Measurements from ENCODE around the gene NMT1.
A peak's percentile ranks its signal among the peaks of the same experiment; 100 is the strongest.

NMT1 gene

GRCh38 chr17:45077643-45078042, 16.5 kb downstream of the NMT1 start:
- DNase-seq, result peak; percentile 25 to 86 (median 83)
- ChIA-PET POLR2A (interaction anchor here (0.6 kb wide), 1 partner anchor 31 kb away, joined by 3 read pairs; no protein-coding TSS in a partner anchor), CTCF (interaction anchor here (1.3 to 1.5 kb wide), 2 partner anchors 16 to 21 kb away, joined by 4 to 5 read pairs; partner anchors contain the start of gene NMT1)
- Histone ChIP-seq H3K9me3 (ENCODE audit: control extremely low read depth in 1 of 5, control insufficient read depth in 4 of 5, insufficient read depth in 2 of 5, low read depth in 1 of 5, low read length in 4 of 5) (no peaks in the 10 kb centered on the region), H3K4me3 (ENCODE audit: control insufficient read depth in 1 of 7, extremely low read depth in 1 of 7, insufficient read depth in 4 of 7, low read depth in 2 of 7, low read length in 6 of 7) (peak overlapping the region in 2 of 7 experiments; percentile 1 to 19), H3K36me3 (ENCODE audit: control insufficient read depth in 4 of 4, insufficient read depth in 4 of 4, low read length in 3 of 4) (peaks cover 14 to 53% (median 30%) of the 10 kb centered on the region in 4 experiments), H3K4me1 (ENCODE audit: control extremely low read depth in 1 of 4, control insufficient read depth in 4 of 4, insufficient read depth in 4 of 4, low read length in 3 of 4) (peaks cover 3 to 39% (median 21%) of the 10 kb centered on the region in 4 experiments), H3K27ac (ENCODE audit: insufficient read depth in 1 of 2, low read depth in 1 of 2, low read length in 2 of 2, poor library complexity in 1 of 2, severe bottlenecking in 2 of 2) (peak overlapping the region; percentile 25 to 36), H3K27me3 (replicated peaks in 2 of 5; ENCODE audit: control insufficient read depth in 4 of 5, insufficient read depth in 5 of 5, low read length in 4 of 5) (no peaks in the 10 kb centered on the region)
- 61% methylated on average over 3 of the region's 3 CpGs for WGBS (ENCODE audit: insufficient coverage)

- DNase-seq, result no peak
- Histone ChIP-seq H3K4me1 (ENCODE audit: control extremely low read depth in 1 of 4, control insufficient read depth in 4 of 4, insufficient read depth in 4 of 4, low read length in 3 of 4) (peaks cover 3 to 29% (median 20%) of the 10 kb centered on the region in 4 experiments), H3K4me3 (ENCODE audit: control insufficient read depth in 1 of 7, extremely low read depth in 1 of 7, insufficient read depth in 4 of 7, low read depth in 2 of 7, low read length in 6 of 7) (no peak overlapping the region), H3K9me3 (ENCODE audit: control extremely low read depth in 1 of 5, control insufficient read depth in 4 of 5, insufficient read depth in 2 of 5, low read depth in 1 of 5, low read length in 4 of 5) (no peaks in the 10 kb centered on the region), H3K27ac (ENCODE audit: insufficient read depth in 1 of 2, low read depth in 1 of 2, low read length in 2 of 2, poor library complexity in 1 of 2, severe bottlenecking in 2 of 2) (no peak overlapping the region), H3K36me3 (ENCODE audit: control insufficient read depth in 4 of 4, insufficient read depth in 4 of 4, low read length in 3 of 4) (peaks cover 20 to 51% (median 34%) of the 10 kb centered on the region in 4 experiments), H3K27me3 (replicated peaks in 2 of 5; ENCODE audit: control insufficient read depth in 4 of 5, insufficient read depth in 5 of 5, low read length in 4 of 5) (no peaks in the 10 kb centered on the region)
- ChIA-PET CTCF (no interaction called here), POLR2A (no interaction called here)
- WGBS (ENCODE audit: insufficient coverage), result 98% methylated on average over 4 of the region's 6 CpGs
Measured at GRCh38 chr17:45081047-45081703, 20.1 kb downstream of the NMT1 start.

- Histone ChIP-seq H3K27ac (ENCODE audit: insufficient read depth in 1 of 2, low read depth in 1 of 2, low read length in 2 of 2, poor library complexity in 1 of 2, severe bottlenecking in 2 of 2) (no peak overlapping the region), H3K36me3 (ENCODE audit: control insufficient read depth in 4 of 4, insufficient read depth in 4 of 4, low read length in 3 of 4) (peaks cover 26 to 81% (median 60%) of the 10 kb centered on the region in 4 experiments), H3K4me3 (ENCODE audit: control insufficient read depth in 1 of 7, extremely low read depth in 1 of 7, insufficient read depth in 4 of 7, low read depth in 2 of 7, low read length in 6 of 7) (no peak overlapping the region), H3K27me3 (replicated peaks in 2 of 5; ENCODE audit: control insufficient read depth in 4 of 5, insufficient read depth in 5 of 5, low read length in 4 of 5) (no peaks in the 10 kb centered on the region), H3K4me1 (ENCODE audit: control extremely low read depth in 1 of 4, control insufficient read depth in 4 of 4, insufficient read depth in 4 of 4, low read length in 3 of 4) (peaks cover 0 to 14% (median 0%) of the 10 kb centered on the region in 4 experiments), H3K9me3 (ENCODE audit: control extremely low read depth in 1 of 5, control insufficient read depth in 4 of 5, insufficient read depth in 2 of 5, low read depth in 1 of 5, low read length in 4 of 5) (no peaks in the 10 kb centered on the region)
- no peak for DNase-seq
- POLR2A ChIA-PET, result no interaction called here
- CTCF ChIA-PET, result interaction anchor here (1.5 kb wide), 2 partner anchors 10 to 13 kb away, joined by 4 to 5 read pairs; no protein-coding TSS in a partner anchor
- WGBS (ENCODE audit: insufficient coverage), result 100% methylated on average over 3 of the region's 4 CpGs
Measured at GRCh38 chr17:45086391-45086790, 25.3 kb downstream of the NMT1 start.

- Histone ChIP-seq H3K4me1 (ENCODE audit: control extremely low read depth in 1 of 4, control insufficient read depth in 4 of 4, insufficient read depth in 4 of 4, low read length in 3 of 4) (peaks cover 0 to 14% (median 0%) of the 10 kb centered on the region in 4 experiments), H3K36me3 (ENCODE audit: control insufficient read depth in 4 of 4, insufficient read depth in 4 of 4, low read length in 3 of 4) (peaks cover 22 to 80% (median 58%) of the 10 kb centered on the region in 4 experiments), H3K4me3 (ENCODE audit: control insufficient read depth in 1 of 7, extremely low read depth in 1 of 7, insufficient read depth in 4 of 7, low read depth in 2 of 7, low read length in 6 of 7) (no peak overlapping the region), H3K27me3 (replicated peaks in 2 of 5; ENCODE audit: control insufficient read depth in 4 of 5, insufficient read depth in 5 of 5, low read length in 4 of 5) (no peaks in the 10 kb centered on the region), H3K27ac (ENCODE audit: insufficient read depth in 1 of 2, low read depth in 1 of 2, low read length in 2 of 2, poor library complexity in 1 of 2, severe bottlenecking in 2 of 2) (no peak overlapping the region), H3K9me3 (ENCODE audit: control extremely low read depth in 1 of 5, control insufficient read depth in 4 of 5, insufficient read depth in 2 of 5, low read depth in 1 of 5, low read length in 4 of 5) (no peaks in the 10 kb centered on the region)
- WGBS (ENCODE audit: insufficient coverage), result 100% methylated on average over 4 of the region's 6 CpGs
- ChIA-PET CTCF (interaction anchor here (0.6 to 1.5 kb wide), 6 partner anchors 9 to 132 kb away, joined by 3 to 6 read pairs (median 3); no protein-coding TSS in a partner anchor), POLR2A (no interaction called here)
- DNase-seq, result no peak
Measured at GRCh38 chr17:45086865-45087503, 25.9 kb downstream of the NMT1 start.

GRCh38 chr17:45087504-45087975, 26.4 kb downstream of the NMT1 start:
- ChIA-PET CTCF (interaction anchor here (0.6 to 1.4 kb wide), 5 partner anchors 10 to 132 kb away, joined by 3 to 6 read pairs (median 3); no protein-coding TSS in a partner anchor), POLR2A (no interaction called here)
- Histone ChIP-seq H3K4me1 (ENCODE audit: control extremely low read depth in 1 of 4, control insufficient read depth in 4 of 4, insufficient read depth in 4 of 4, low read length in 3 of 4) (peaks cover 0 to 14% (median 0%) of the 10 kb centered on the region in 4 experiments), H3K9me3 (ENCODE audit: control extremely low read depth in 1 of 5, control insufficient read depth in 4 of 5, insufficient read depth in 2 of 5, low read depth in 1 of 5, low read length in 4 of 5) (no peaks in the 10 kb centered on the region), H3K36me3 (ENCODE audit: control insufficient read depth in 4 of 4, insufficient read depth in 4 of 4, low read length in 3 of 4) (peaks cover 23 to 77% (median 54%) of the 10 kb centered on the region in 4 experiments), H3K27me3 (replicated peaks in 2 of 5; ENCODE audit: control insufficient read depth in 4 of 5, insufficient read depth in 5 of 5, low read length in 4 of 5) (no peaks in the 10 kb centered on the region), H3K27ac (ENCODE audit: insufficient read depth in 1 of 2, low read depth in 1 of 2, low read length in 2 of 2, poor library complexity in 1 of 2, severe bottlenecking in 2 of 2) (no peak overlapping the region), H3K4me3 (ENCODE audit: control insufficient read depth in 1 of 7, extremely low read depth in 1 of 7, insufficient read depth in 4 of 7, low read depth in 2 of 7, low read length in 6 of 7) (no peak overlapping the region)
- no peak for DNase-seq
- 100% methylated on average over 3 of the region's 3 CpGs for WGBS (ENCODE audit: insufficient coverage)

GRCh38 chr17:45087978-45088377, 26.9 kb downstream of the NMT1 start:
- Histone ChIP-seq H3K27me3 (replicated peaks in 2 of 5; ENCODE audit: control insufficient read depth in 4 of 5, insufficient read depth in 5 of 5, low read length in 4 of 5) (no peaks in the 10 kb centered on the region), H3K4me1 (ENCODE audit: control extremely low read depth in 1 of 4, control insufficient read depth in 4 of 4, insufficient read depth in 4 of 4, low read length in 3 of 4) (peaks cover 0 to 14% (median 0%) of the 10 kb centered on the region in 4 experiments), H3K36me3 (ENCODE audit: control insufficient read depth in 4 of 4, insufficient read depth in 4 of 4, low read length in 3 of 4) (peaks cover 23 to 77% (median 57%) of the 10 kb centered on the region in 4 experiments), H3K27ac (ENCODE audit: insufficient read depth in 1 of 2, low read depth in 1 of 2, low read length in 2 of 2, poor library complexity in 1 of 2, severe bottlenecking in 2 of 2) (no peak overlapping the region), H3K4me3 (ENCODE audit: control insufficient read depth in 1 of 7, extremely low read depth in 1 of 7, insufficient read depth in 4 of 7, low read depth in 2 of 7, low read length in 6 of 7) (no peak overlapping the region), H3K9me3 (ENCODE audit: control extremely low read depth in 1 of 5, control insufficient read depth in 4 of 5, insufficient read depth in 2 of 5, low read depth in 1 of 5, low read length in 4 of 5) (no peaks in the 10 kb centered on the region)
- WGBS (ENCODE audit: insufficient coverage), result 98% methylated on average over 4 of the region's 5 CpGs
- CTCF ChIA-PET, result interaction anchor here (0.7 to 1.4 kb wide), 4 partner anchors 9 to 131 kb away, joined by 3 to 6 read pairs (median 3); no protein-coding TSS in a partner anchor
- POLR2A ChIA-PET, result no interaction called here
- DNase-seq, result no peak

Data from common myeloid progenitor, CD34-positive (primary cell).